ENCODE data around the gene CCSER1.

DNA sequence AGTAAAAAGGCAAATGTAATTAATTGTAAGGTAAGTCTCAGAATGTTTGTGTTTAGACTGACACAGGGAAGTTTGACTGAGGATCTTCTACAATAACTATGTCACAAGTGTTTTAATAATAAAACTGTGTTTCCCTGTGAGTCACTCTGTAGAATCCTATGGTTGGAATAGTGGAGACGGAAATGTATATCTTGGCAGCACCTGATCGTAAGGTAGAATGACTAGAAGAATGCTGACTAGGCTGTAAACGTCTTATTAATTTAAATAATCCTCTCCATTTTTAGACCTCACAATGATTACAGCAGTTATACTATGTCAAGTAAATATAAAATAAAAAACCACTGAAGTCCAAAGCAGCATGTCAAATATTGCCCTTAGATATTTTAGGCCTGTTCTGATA lies 266.0 kb downstream of the CCSER1 start:
- TF ChIP-seq POLR2A (IDR thresholded peaks at IDR 0.05; ENCODE audit: low read depth, low read length): no peak
- TF ChIP-seq POLR2AphosphoS5 (IDR thresholded peaks at IDR 0.05; ENCODE audit: low read depth, low read length): no peak
